Hematopoietic multipotent progenitor cell treated with erythropoietin and hydrocortisone succinate and interleukin-3 and kit ligand, for 4 days (in vitro differentiated cells): ENCODE results near the gene PRUNE2.

Experiments used
- DNase-seq: peaks from one replicate; pipeline ENCODE4 v3.0.0-alpha.2; 2015

Gene PRUNE2

GRCh38 chr9:76619640-76620039 is 286.3 kb downstream of the PRUNE2 start:
- DNase-seq, result no peak

DNA sequence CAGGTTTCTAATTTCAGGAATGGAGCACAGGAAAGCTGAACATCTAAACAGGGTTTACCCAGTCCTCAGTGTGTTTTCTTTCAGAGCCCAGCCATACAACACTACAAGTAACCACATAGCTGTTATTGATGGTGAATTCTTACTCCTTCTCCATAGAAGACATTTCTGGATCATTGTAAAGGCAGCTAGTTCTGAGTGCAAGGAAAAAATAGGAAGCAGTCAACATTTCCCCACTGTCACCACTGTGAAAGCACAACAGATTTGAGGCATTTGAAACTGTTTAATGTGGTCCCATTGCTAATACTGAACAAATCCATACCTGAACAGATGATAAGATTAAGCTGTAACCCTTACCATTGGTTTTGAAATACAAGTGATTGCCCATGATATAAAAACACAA is 286.7 kb downstream of the PRUNE2 start:
- DNase-seq, result no peak

DNA sequence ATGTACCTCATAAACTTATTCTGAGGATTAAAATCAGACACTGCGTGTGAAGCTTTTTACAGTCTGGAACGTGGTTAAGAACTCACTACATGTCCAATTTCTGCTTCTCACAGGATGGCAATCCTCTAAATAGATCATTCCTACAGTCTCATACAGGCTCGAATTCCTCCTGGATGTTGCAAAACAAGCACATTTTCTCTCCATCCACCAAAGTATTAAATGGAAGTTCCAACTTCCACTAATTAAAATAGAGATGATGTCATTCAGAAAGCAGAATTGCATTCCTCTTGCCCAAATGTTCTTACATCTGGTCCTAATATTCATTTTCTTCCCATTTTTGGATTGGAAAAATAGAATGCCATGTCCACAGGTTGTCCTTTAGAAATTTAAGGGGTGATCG is 287.2 kb downstream of the PRUNE2 start:
- DNase-seq, result no peak

DNA sequence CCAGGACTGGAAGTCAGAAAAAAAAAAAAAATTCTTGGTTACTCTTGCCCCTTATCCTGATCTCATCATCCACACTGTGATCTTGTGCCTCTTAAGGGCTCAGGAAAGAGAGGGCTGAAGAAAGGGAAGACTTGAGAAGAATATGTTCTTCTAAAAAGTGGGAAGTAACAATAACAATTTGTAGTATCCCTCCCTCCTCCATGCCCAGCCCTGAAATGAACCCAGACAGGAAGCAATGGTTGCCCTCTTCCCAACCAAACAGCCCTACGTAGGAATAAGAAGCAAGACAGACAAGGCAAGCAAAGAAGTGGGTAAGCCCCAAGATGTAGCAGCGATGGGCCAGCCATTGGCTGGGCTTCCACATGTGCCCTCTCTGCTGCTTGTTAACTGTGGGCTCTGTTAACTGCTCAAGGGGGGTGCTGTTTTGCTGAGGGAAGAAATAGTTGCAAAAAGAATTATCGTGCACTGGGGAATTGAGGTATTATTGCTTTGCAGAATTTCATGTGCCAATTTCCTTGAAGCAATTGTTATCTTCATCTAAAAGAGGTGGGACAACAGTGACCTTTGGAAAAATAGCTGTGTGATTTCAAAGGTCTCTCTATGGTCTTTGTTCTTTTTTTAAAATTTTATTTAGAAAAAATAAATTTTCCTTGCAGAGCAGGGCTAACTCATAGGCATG is 288.3 kb downstream of the PRUNE2 start:
- no peak for DNase-seq

GRCh38 chr9:76616780-76617179 is 289.1 kb downstream of the PRUNE2 start:
- no peak for DNase-seq

GRCh38 chr9:76615177-76615603 is 290.7 kb downstream of the PRUNE2 start:
- DNase-seq, result peak; percentile 79

- DNase-seq, result no peak
Measured at GRCh38 chr9:76613974-76614373, 291.9 kb downstream of the PRUNE2 start.

- no peak for DNase-seq
Measured at GRCh38 chr9:76613150-76613781, 292.6 kb downstream of the PRUNE2 start.

DNA sequence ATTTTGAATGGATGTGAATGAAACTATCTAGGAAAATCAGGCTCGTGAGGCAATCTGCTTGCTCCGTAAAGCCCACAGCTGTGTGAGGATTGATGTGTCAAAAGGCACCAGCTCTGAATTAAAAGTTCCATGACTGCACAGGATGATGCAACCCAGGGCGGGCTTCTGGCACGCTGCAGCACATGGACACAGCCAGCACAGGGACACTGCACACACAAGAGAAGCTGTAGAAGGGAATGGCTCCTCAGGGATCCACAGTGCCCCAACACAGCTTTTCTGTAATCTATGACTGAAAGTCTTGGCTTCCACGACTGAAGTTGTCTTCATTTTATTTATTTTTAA is 295.9 kb downstream of the PRUNE2 start:
- no peak for DNase-seq

DNA sequence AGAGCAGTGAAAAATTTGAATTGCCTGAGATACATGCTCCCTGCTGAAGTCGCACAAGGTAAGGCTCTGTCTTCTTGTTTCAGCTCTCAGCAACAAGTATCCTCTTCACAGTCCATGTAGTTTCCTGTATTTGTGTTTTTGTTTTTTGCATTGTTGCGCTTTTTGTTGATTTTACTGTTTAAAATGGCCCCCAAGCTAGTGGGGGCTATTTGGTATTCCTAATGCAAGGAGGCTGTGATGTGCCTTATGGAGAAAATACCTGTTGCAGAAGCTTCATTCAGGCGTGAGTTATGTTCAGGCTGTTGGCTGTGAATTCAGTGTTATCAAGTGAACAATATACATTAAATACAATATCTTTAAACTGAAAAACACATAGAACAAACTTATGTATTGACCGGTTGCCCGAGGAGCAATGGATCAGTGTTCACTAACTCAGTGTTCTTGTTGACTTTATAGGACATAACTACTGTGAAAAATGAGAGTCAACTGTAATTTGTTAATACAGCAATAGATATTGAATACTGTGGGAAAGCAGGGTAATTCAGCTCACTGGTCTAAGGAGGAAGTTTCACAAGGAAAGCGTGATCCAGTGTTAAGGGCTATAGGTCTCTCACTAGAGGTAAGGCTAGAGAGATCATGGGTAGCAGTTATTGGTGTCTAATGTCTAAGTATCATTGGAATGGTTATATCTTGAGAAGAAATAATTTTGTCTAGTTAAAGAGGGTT is 296.5 kb downstream of the PRUNE2 start:
- DNase-seq, result no peak

GRCh38 chr9:76608575-76609273 is 297.2 kb downstream of the PRUNE2 start:
- DNase-seq, result no peak

DNA sequence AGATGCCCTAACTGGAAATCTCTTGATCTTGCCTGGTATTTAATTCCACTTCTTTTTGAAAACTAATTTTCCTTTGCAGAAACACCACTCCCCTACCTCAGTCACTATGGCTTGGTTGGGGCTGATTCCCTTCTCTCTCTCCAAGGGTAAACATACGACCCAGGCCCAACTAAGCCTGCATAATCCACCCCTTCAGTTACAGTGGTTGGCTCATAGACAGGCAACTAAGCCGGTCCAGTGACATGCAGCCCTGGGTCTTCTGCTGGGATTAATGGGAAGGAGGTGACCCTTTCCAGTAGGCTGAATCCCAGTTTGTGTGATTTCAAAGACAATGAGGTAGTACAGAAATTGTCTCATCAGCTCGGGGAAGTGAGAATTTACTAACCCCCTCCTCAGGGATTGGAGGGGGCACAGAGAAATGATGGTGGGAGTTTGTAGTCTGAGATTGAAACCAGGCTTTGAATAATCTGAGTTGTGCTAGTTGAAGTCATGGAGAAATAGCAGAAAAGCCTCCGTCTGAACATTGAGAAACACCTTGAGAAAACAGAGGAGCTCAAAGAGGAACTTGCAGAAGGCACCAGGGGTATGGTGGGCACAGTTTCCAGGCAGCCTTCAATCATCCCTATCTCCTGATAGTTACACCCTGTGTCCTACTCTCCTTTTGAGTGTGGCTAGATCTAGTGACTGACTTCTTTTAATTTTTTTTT is 298.0 kb downstream of the PRUNE2 start:
- DNase-seq, result peak; percentile 70

GRCh38 chr9:76605321-76605900 is 300.5 kb downstream of the PRUNE2 start:
- DNase-seq, result no peak

GRCh38 chr9:76603931-76604570 is 301.9 kb downstream of the PRUNE2 start:
- DNase-seq, result no peak

GRCh38 chr9:76603448-76603895 is 302.4 kb downstream of the PRUNE2 start:
- DNase-seq, result peak; percentile 43

- no peak for DNase-seq
Measured at GRCh38 chr9:76602199-76602598, 303.7 kb downstream of the PRUNE2 start.

DNA sequence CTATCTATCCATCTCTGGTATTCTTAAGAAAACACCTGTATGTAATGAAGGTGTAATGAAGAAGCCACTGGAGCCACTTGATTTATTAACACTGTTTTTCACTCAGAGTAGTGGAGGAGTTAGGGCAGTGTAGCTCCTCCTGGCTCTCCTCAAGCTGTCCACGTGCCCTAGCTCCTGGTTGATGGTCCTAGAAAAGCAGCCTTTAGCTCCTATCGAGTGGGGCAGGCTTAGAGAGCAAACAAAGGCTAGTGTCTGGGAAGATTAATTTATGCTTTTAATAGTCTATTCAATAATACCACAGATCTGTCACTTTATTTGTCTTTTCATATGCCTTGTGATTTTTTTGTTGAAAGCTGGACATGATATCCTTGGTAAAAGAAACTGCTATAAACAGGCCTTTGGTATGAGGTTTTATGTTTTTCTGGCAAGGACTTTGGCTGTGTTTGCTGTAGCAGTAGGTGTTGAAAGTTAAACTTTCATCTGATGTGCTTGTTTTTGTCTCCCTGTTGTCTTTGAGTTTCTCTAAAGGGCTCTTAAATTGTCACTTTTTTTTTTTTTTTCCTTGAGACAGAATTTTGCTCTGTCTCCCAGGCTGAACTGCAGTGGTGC is 305.8 kb downstream of the PRUNE2 start:
- DNase-seq, result no peak

- DNase-seq, result no peak
Measured at GRCh38 chr9:76598981-76599380, 306.9 kb downstream of the PRUNE2 start.

DNA sequence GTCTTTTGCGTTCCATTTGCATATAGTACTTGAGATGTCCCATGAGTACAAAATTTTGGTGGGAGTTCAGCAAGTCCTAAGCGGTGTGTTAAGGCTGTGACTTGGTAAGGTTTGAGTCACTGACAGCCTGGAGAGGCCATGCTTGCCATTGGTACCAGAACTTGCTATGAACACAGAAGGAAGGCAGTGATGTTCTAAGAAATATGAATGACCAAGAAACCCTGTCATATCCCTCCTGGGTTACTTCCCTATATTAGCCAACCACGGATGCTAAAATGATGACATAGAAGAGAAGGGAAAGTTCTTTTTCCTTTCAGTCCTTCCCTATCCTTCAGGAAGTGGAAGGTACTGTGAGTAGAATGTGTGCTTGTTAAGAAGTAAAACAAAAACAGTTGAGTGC is 310.3 kb downstream of the PRUNE2 start:
- peak; percentile 39 for DNase-seq

- peak; percentile 37 for DNase-seq
Measured at GRCh38 chr9:76594764-76595424, 311.0 kb downstream of the PRUNE2 start.
